HCT116 (cell line): Measurements from ENCODE around the gene GJB1. TPM values are rescaled to one million over a fixed set of nuclear protein-coding genes. Genes with fewer than 3 reads are reported as not detected.

Source experiments
- ATAC-seq: fragments of 200-7000 bp; cut with Tn5 transposase; 2 replicates; pipeline ENCODE4 v1.9.1; 2020; ENCODE audit warnings: mild to moderate bottlenecking, moderate library complexity
- BruUV-seq: library from RNA; stranded (reverse); fragments of 400-500 nt; replicated peaks from 2 replicates; lab custom pipeline; 2021; lab: Mats Ljungman, UMichigan
- CTCF ChIA-PET: fragments of 300-600 bp; sonication (Branson Sonifier 250); formaldehyde crosslinking; loops from one replicate; lab custom pipeline; 2021; ENCODE audit warnings: antibody characterized with exemption; lab: Charles Lee
- POLR2A ChIA-PET: fragments of 300-600, 350-600 bp; sonication (Branson Sonifier 250); formaldehyde crosslinking; loops from one replicate; lab custom pipeline; 2021; ENCODE audit warnings: antibody characterized with exemption; lab: Charles Lee
- RAD21 ChIA-PET, 2 experiments: fragments of 300-600 bp; sonication (Branson Sonifier 250); formaldehyde crosslinking; loops; one replicate each; lab custom pipeline; 2023; ENCODE audit warnings: low total read pairs in 2 of 2; ENCODE audit not compliant: uncharacterized antibody in 2 of 2, unreplicated experiment in 2 of 2, low non-redundant PET in 1 of 2; lab: Charles Lee
- DNase-seq: peaks from one replicate; pipeline ENCODE4 v3.0.0-alpha.2; 2010; ENCODE audit warnings: low read depth, low spot score
- H2AFZ ChIP-seq: fragments of 200-600 bp; shearing (Covaris generic), sonication (generic); 2 replicates; pipeline ENCODE4 v1.6.1; 2017; ENCODE audit warnings: low read depth, mixed run types, mixed read lengths, antibody characterized with exemption, low read length; ENCODE audit not compliant: poor library complexity, severe bottlenecking
- H3K27ac ChIP-seq: 2 replicates; pipeline ENCODE4 v1.5.1; 2012; ENCODE audit warnings: low read depth, low read length
- H3K27me3 ChIP-seq: fragments of 200-600 bp; sonication (generic); 2 replicates; pipeline ENCODE4 v1.6.1; 2016; ENCODE audit warnings: mixed run types, low read length, mixed read lengths; ENCODE audit not compliant: insufficient read depth
- H3K36me3 ChIP-seq, 2 experiments: fragments of 200-500 bp in 1 of 2; fragments of 200-600 bp in 1 of 2; sonication (Bioruptor generic) in 1 of 2; sonication (generic) in 1 of 2; 2 replicates each; pipeline versions ENCODE4 v1.5.1 to v1.6.1; 2014 to 2016; ENCODE audit warnings: low read length in 2 of 2, inconsistent platforms in 1 of 2, mixed read lengths in 1 of 2, mixed run types in 1 of 2; ENCODE audit not compliant: insufficient read depth in 2 of 2, control insufficient read depth in 1 of 2
- H3K4me1 ChIP-seq, 2 experiments: fragments of 200-600 bp in 1 of 2; sonication (generic) in 1 of 2; 2 replicates each; pipeline versions ENCODE4 v1.5.1 to v1.6.1; 2012 to 2017; ENCODE audit warnings: low read length in 2 of 2, inconsistent platforms in 1 of 2, mild to moderate bottlenecking in 1 of 2, mixed read lengths in 1 of 2, mixed run types in 1 of 2, moderate library complexity in 1 of 2; ENCODE audit not compliant: insufficient read depth in 2 of 2, control insufficient read depth in 1 of 2
- H3K4me2 ChIP-seq: fragments of 200-600 bp; sonication (generic); 2 replicates; pipeline ENCODE4 v1.6.1; 2017; ENCODE audit warnings: mixed run types, low read length, mixed read lengths
- H3K4me3 ChIP-seq, 2 experiments: fragments of 200-600 bp in 1 of 2; sonication (generic) in 1 of 2; replicated peaks in 1 of 2; 2 replicates each; pipeline ENCODE4 v1.5.1; 2011 to 2016; ENCODE audit warnings: low read length in 2 of 2, control low read depth in 1 of 2, low read depth in 1 of 2, mild to moderate bottlenecking in 1 of 2, mixed read lengths in 1 of 2, mixed run types in 1 of 2
- H3K79me2 ChIP-seq: fragments of 200-600 bp; sonication (generic); 2 replicates; pipeline ENCODE4 v1.6.1; 2017; ENCODE audit warnings: mild to moderate bottlenecking, mixed run types, low read length, moderate library complexity, mixed read lengths; ENCODE audit not compliant: insufficient read depth
- H3K9ac ChIP-seq: fragments of 200-600 bp; sonication (generic); 2 replicates; pipeline ENCODE4 v1.6.1; 2016; ENCODE audit warnings: low read length, mixed read lengths
- H3K9me2 ChIP-seq: fragments of 200-600 bp; sonication (generic), shearing (Covaris generic); 2 replicates; pipeline ENCODE4 v1.6.1; 2017; ENCODE audit warnings: mixed run types, mild to moderate bottlenecking, moderate library complexity; ENCODE audit not compliant: insufficient read depth
- H3K9me3 ChIP-seq, 2 experiments: fragments of 200-500 bp in 1 of 2; fragments of 200-600 bp in 1 of 2; sonication (Bioruptor generic) in 1 of 2; sonication (generic) in 1 of 2; 2 replicates each; pipeline ENCODE4 v1.6.1; 2014 to 2017; ENCODE audit warnings: low read length in 2 of 2, mixed read lengths in 2 of 2, inconsistent platforms in 1 of 2, low read depth in 1 of 2, mild to moderate bottlenecking in 1 of 2, mixed run types in 1 of 2, moderate library complexity in 1 of 2; ENCODE audit not compliant: control insufficient read depth in 1 of 2, insufficient read depth in 1 of 2
- H4K20me1 ChIP-seq: fragments of 200-600 bp; sonication (generic), shearing (Covaris generic); 2 replicates; pipeline ENCODE4 v1.6.1; 2017; ENCODE audit warnings: mixed run types, mild to moderate bottlenecking, moderate library complexity; ENCODE audit not compliant: insufficient read depth
- CBX3 ChIP-seq: IDR thresholded peaks from 2 replicates; pipeline ENCODE4 v1.6.1; 2012; ENCODE audit warnings: low read depth
- CEBPB ChIP-seq: IDR thresholded peaks from 2 replicates; pipeline ENCODE4 v1.6.1; 2012; ENCODE audit warnings: low read depth
- CTCF ChIP-seq, 3 experiments: fragments of 200-600 bp in 1 of 3; sonication (generic) in 1 of 3; IDR thresholded peaks in 2 of 3; conservative IDR thresholded peaks in 1 of 3; 2 replicates each; pipeline ENCODE4 v1.5.1; 2012 to 2017; ENCODE audit warnings: low read depth in 2 of 3, low read length in 2 of 3, antibody characterized with exemption in 1 of 3, borderline replicate concordance in 1 of 3, control low read depth in 1 of 3, mild to moderate bottlenecking in 1 of 3, mixed read lengths in 1 of 3, mixed run types in 1 of 3, moderate library complexity in 1 of 3; ENCODE audit not compliant: insufficient read depth in 1 of 3
- EGR1 ChIP-seq: IDR thresholded peaks from 2 replicates; pipeline ENCODE4 v1.6.1; 2012; ENCODE audit warnings: low read depth
- ELF1 ChIP-seq: IDR thresholded peaks from 2 replicates; pipeline ENCODE4 v1.6.1; 2012; ENCODE audit warnings: low read depth, borderline replicate concordance
- EZH2 ChIP-seq: fragments of 200-600 bp; sonication (generic); IDR thresholded peaks from 2 replicates; pipeline ENCODE4 v1.6.1; 2017; ENCODE audit warnings: antibody characterized with exemption, mixed run types
- EZH2phosphoT487 ChIP-seq: fragments of 200-600 bp; IDR thresholded peaks from 2 replicates; pipeline ENCODE4 v1.6.1; 2018; ENCODE audit warnings: antibody characterized with exemption, borderline replicate concordance
- JUND ChIP-seq: IDR thresholded peaks from 2 replicates; pipeline ENCODE4 v1.6.1; 2012
- POLR2A ChIP-seq: IDR thresholded peaks from 2 replicates; pipeline ENCODE4 v1.7.0; 2011; ENCODE audit warnings: borderline replicate concordance; ENCODE audit not compliant: insufficient read depth, insufficient read length; ENCODE audit errors: extremely low read depth
- POLR2AphosphoS5 ChIP-seq: IDR thresholded peaks from 2 replicates; pipeline ENCODE4 v1.6.1; 2011; ENCODE audit warnings: mild to moderate bottlenecking, low read depth, low read length, moderate library complexity
- SIN3A ChIP-seq: IDR thresholded peaks from 2 replicates; pipeline ENCODE4 v1.6.1; 2012; ENCODE audit warnings: low read depth
- SP1 ChIP-seq: IDR thresholded peaks from 2 replicates; pipeline ENCODE4 v1.6.1; 2012; ENCODE audit warnings: low read depth
- SRF ChIP-seq: IDR thresholded peaks from 2 replicates; pipeline ENCODE4 v1.6.1; 2012; ENCODE audit warnings: low read depth
- ZBTB33 ChIP-seq: IDR thresholded peaks from 2 replicates; pipeline ENCODE4 v1.6.1; 2011; ENCODE audit warnings: mild to moderate bottlenecking, low read length, moderate library complexity; ENCODE audit not compliant: insufficient replicate concordance; ENCODE audit errors: extremely low read depth
- ZFX ChIP-seq: fragments of 450-650 bp; IDR thresholded peaks from 2 replicates; pipeline ENCODE4 v1.6.1; 2017
- ZNF274 ChIP-seq: fragments of 200-500 bp; sonication (Bioruptor generic); IDR thresholded peaks from 2 replicates; pipeline ENCODE4 v1.6.1; 2014; ENCODE audit warnings: mild to moderate bottlenecking, low read depth, low read length, inconsistent platforms
- intact Hi-C: fragments of 100-400 bp; cut with micrococcal nuclease; formaldehyde crosslinking; loops from 2 replicates; pipeline ENCODE4 v1.10.0; 2022
- total RNA-seq: library from RNA; stranded (reverse); gene quantifications from one replicate; pipeline ENCODE4 v1.2.1, GENCODE V29; 2021; ENCODE audit not compliant: unreplicated experiment

The GJB1 gene
- total RNA-seq, 1 experiment from 2014 or later: not detected

GRCh38 chrX:71241301-71241700 lies 18.3 kb downstream of the GJB1 start (continued):
- TF ChIP-seq POLR2AphosphoS5: no peak
- no peak for TF ChIP-seq JUND

DNA sequence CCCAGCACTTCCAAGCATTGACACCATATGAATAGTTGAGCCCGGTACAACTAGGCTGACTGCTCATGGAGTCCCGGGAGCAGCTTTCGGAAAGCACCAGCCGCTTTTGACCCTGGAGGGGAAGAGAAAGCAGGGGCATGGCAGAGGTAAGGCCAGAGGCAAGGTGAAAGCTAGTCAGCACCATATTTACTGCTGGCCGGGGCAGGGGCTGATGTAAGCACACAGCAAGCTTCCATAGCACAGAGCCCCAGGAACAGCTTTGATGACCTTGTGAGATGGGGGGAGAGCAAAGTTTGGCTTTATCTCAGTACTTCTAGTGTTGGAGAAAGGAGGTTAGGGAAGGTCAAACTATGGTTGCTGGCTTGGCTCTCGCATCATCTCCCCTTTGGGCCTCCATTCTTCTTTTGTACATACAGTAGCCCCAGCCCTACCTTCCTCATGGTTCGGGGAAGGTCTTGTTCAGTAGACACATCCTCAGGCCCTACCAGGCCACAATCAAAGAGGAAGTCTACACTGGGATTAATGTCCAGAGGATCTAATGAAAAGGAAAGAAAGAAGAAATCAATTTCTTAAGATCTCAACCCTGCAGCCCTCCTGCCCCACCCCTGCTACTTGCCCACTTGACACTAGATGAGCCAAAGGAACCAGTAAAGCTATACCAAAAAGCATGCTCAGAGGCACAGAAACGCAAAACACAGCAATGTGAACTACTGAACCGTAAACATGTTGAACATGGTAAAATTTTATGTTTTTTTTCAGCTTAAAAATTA lies 21.5 kb downstream of the GJB1 start:
- ChIA-PET CTCF (no interaction called here), RAD21 (no interaction called here), POLR2A (interaction anchor here (0.6 kb wide), 1 partner anchor 39 kb away, joined by 3 read pairs; the partner anchor contains the start of gene NONO)
- Histone ChIP-seq H3K4me1 (no peaks in the 10 kb centered on the region), H3K27me3 (no peaks in the 10 kb centered on the region), H2AFZ (no peak overlapping the region), H3K79me2 (no peaks in the 10 kb centered on the region), H3K27ac (no peak overlapping the region), H3K4me3 (no peak overlapping the region), H3K9ac (no peak overlapping the region), H3K9me3 (no peaks in the 10 kb centered on the region), H4K20me1 (no peaks in the 10 kb centered on the region), H3K36me3 (peaks cover 0 to 4% of the 10 kb centered on the region in 2 experiments; a peak in 1 of 4 replicates), H3K4me2 (no peak overlapping the region), H3K9me2 (no peaks in the 10 kb centered on the region)
- intact Hi-C loops: no loop called here
- TF ChIP-seq EGR1 (no peak), EZH2 (no peak), SRF (no peak), CTCF (IDR thresholded peaks at IDR 0.05 in 2 of 3, conservative IDR thresholded peaks at IDR 0.05 in 1 of 3; ENCODE audit: borderline replicate concordance in 1 of 3, insufficient read depth in 1 of 3, low read depth in 2 of 3, low read length in 2 of 3) (no peak), ZBTB33 (no peak), ZFX (no peak), ELF1 (no peak), POLR2AphosphoS5 (no peak), POLR2A (no peak), SP1 (no peak), EZH2phosphoT487 (no peak), CEBPB (no peak), JUND (no peak), CBX3 (no peak), SIN3A (no peak), ZNF274 (no peak)
- no TSS peak for BruUV-seq
- DNase-seq: no peak
- no peak for ATAC-seq
